Lower leg skin (tissue), 4 donors: ENCODE measurements around the gene CCDC69. TPM values are rescaled to one million over a fixed set of nuclear protein-coding genes. Genes with fewer than 3 reads are reported as not detected.

ENCODE experiments used
- DNase-seq, 2 donors: peaks; one replicate each; pipeline ENCODE4 v3.0.0-alpha.2; 2019; ENCODE audit warnings: low spot score in 2 of 2
- H3K4me3 ChIP-seq: fragments of 200-600 bp; sonication (generic); 2 replicates; pipeline ENCODE4 v1.5.1; 2017; ENCODE audit warnings: mild to moderate bottlenecking, low read depth; ENCODE audit not compliant: poor library complexity, severe bottlenecking
- CTCF ChIP-seq, 3 donors: fragments of 450-650 bp; IDR thresholded peaks; one replicate each; pipeline ENCODE4 v1.5.1; 2016; ENCODE audit warnings: antibody characterized with exemption in 3 of 3, mild to moderate bottlenecking in 3 of 3, moderate library complexity in 2 of 3
- POLR2A ChIP-seq, 2 donors: fragments of 450-650 bp; IDR thresholded peaks; one replicate each; pipeline ENCODE4 v1.6.1; 2016 to 2017; ENCODE audit warnings: antibody characterized with exemption in 2 of 2, mild to moderate bottlenecking in 1 of 2, moderate library complexity in 1 of 2
- WGBS, 2 donors: methylation state at CpG; one replicate each; pipeline ENCODE4 v1.1.5; 2018; 5-methylcytosine and 5-hydroxymethylcytosine counted together
- intact Hi-C: fragments of 100-400 bp; cut with DNase I; formaldehyde crosslinking; loops from one replicate; pipeline ENCODE4 v1.15.0; 2023; ENCODE audit warnings: low total_unique reads
- total RNA-seq, 4 donors: library from RNA; depleted of rRNA; stranded (reverse); fragments of >200 nt; gene quantifications; one replicate each; pipeline ENCODE4 v1.1.0, GENCODE V29; 2016

Gene CCDC69
- total RNA-seq, 4 donors from 2014 or later, result 21.4 to 33.3 (median 24.2) TPM

- TF ChIP-seq CTCF (IDR thresholded peaks at IDR 0.05) (no peak), POLR2A (IDR thresholded peaks at IDR 0.05) (no peak)
- WGBS, 2 donors, result 33 to 50% methylated on average over 1 of the region's 1 CpG
Measured at GRCh38 chr5:151254556-151254955, 30.7 kb upstream of the CCDC69 start.

GRCh38 chr5:151253605-151253950 lies 29.7 kb upstream of the CCDC69 start:
- intact Hi-C loops, result no loop called here
- peak overlapping the region; percentile 81 for H3K4me3 ChIP-seq
- 19 to 21% methylated on average over 5 of the region's 5 CpGs for WGBS, 2 donors
- TF ChIP-seq CTCF (IDR thresholded peaks at IDR 0.05), result no peak
- no peak for TF ChIP-seq POLR2A (IDR thresholded peaks at IDR 0.05)
- peak in 1 of 2 donors; percentile 81 for DNase-seq

More at GRCh38 chr5:151254556-151254955, 30.7 kb upstream of the CCDC69 start:
- H3K4me3 ChIP-seq, result no peak overlapping the region
- DNase-seq, result no peak
- intact Hi-C loops, result no loop called here

- 1% methylated on average over 26 to 52 of the region's 52 CpGs for WGBS, 2 donors
- TF ChIP-seq CTCF (IDR thresholded peaks at IDR 0.05) (no peak), POLR2A (IDR thresholded peaks at IDR 0.05) (peak in 1 of 2 donors; percentile 16)
- DNase-seq, result peak; percentile 99 to 100
- intact Hi-C loops, result no loop called here
- peak within 1 kb of the TSS; percentile 81 for H3K4me3 ChIP-seq
Measured at GRCh38 chr5:151252762-151253604, 29.1 kb upstream of the CCDC69 start, which contains the start of gene GM2A. GM2A (plus strand) TSS chr5:151253185; CDS start chr5:151253217, 32 bp downstream.

- WGBS, 2 donors, result 91 to 96% methylated on average over 4 of the region's 4 CpGs
- intact Hi-C loops, result no loop called here
- H3K4me3 ChIP-seq, result no peak overlapping the region
- no peak for TF ChIP-seq POLR2A (IDR thresholded peaks at IDR 0.05)
- no peak for TF ChIP-seq CTCF (IDR thresholded peaks at IDR 0.05)
- DNase-seq, result peak in 1 of 2 donors; percentile 77
Measured at GRCh38 chr5:151251621-151252020, 27.7 kb upstream of the CCDC69 start.

GRCh38 chr5:151251001-151251551 lies 27.2 kb upstream of the CCDC69 start:
- peak in 1 of 2 donors; percentile 36 for DNase-seq
- WGBS, 2 donors, result 87 to 91% methylated on average over 5 of the region's 5 CpGs
- intact Hi-C loops, result no loop called here
- TF ChIP-seq CTCF (IDR thresholded peaks at IDR 0.05) (no peak), POLR2A (IDR thresholded peaks at IDR 0.05) (no peak)
- H3K4me3 ChIP-seq, result no peak overlapping the region
